Left colon (tissue), 2 donors: ENCODE results near the gene AKT3. TPM values are rescaled to one million over a fixed set of nuclear protein-coding genes. Genes with fewer than 3 reads are reported as not detected.
A peak's percentile ranks its signal among the peaks of the same experiment; 100 is the strongest.

Experiments
- ATAC-seq: fragments of 200-7000 bp; cut with Tn5 transposase; one replicate; pipeline ENCODE4 v1.9.1; 2020; ENCODE audit warnings: mild to moderate bottlenecking, moderate library complexity
- DNase-seq, 2 donors: peaks; one replicate each; pipeline ENCODE4 v3.0.0-alpha.2; 2020
- intact Hi-C, 2 donors: fragments of 100-400 bp; cut with DNase I in 1 of 2; cut with micrococcal nuclease in 1 of 2; formaldehyde crosslinking; loops; one replicate each; pipeline versions ENCODE4 v1.11.2 to v1.14.0; 2022; cut with DNase I, micrococcal nuclease
- total RNA-seq, 2 donors: library from RNA; stranded (reverse); fragmentation: NEBNext Ultra II Directional; extraction: Animal tissue kit (Norgen Biotek cat#: 25700); gene quantifications; one replicate each; pipeline ENCODE4 v1.2.1, GENCODE V29; 2021
- donor health status: DM: no; HTN: no; CAD: no.
- donor health status: DM: yes; HTN: yes; CAD: no.

AKT3 gene
- total RNA-seq, 2 donors from 2014 or later, result 9.7 to 21.1 TPM

- DNase-seq (no peak), ATAC-seq (no peak)
- intact Hi-C loops, result no loop called here
Measured at GRCh38 chr1:243508303-243508713, 341.7 kb downstream of the AKT3 start.

GRCh38 chr1:243507672-243508302, 342.3 kb downstream of the AKT3 start:
- DNase-seq (no peak), ATAC-seq (no peak)
- intact Hi-C loops, result no loop called here

GRCh38 chr1:243507001-243507671, 342.9 kb downstream of the AKT3 start:
- ATAC-seq, result no peak
- DNase-seq, result no peak
- intact Hi-C loops, result no loop called here

GRCh38 chr1:243505986-243506689, 343.9 kb downstream of the AKT3 start:
- intact Hi-C loops, result no loop called here
- no peak for DNase-seq
- no peak for ATAC-seq

- ATAC-seq (no peak), DNase-seq (no peak)
- intact Hi-C loops, result no loop called here
Measured at GRCh38 chr1:243503155-243503554, 346.9 kb downstream of the AKT3 start.

GRCh38 chr1:243501002-243501401, 349.0 kb downstream of the AKT3 start:
- ATAC-seq, result no peak
- intact Hi-C loops, result no loop called here
- DNase-seq, result no peak

- DNase-seq (no peak), ATAC-seq (no peak)
- intact Hi-C loops, result no loop called here
Measured at GRCh38 chr1:243500512-243500911, 349.5 kb downstream of the AKT3 start.

GRCh38 chr1:243499711-243500110, 350.3 kb downstream of the AKT3 start:
- ATAC-seq, result no peak
- intact Hi-C loops, result no loop called here
- DNase-seq, result no peak

GRCh38 chr1:243499248-243499647, 350.8 kb downstream of the AKT3 start:
- intact Hi-C loops, result no loop called here
- ATAC-seq (no peak), DNase-seq (no peak)

GRCh38 chr1:243497939-243498681, 351.9 kb downstream of the AKT3 start:
- ATAC-seq (no peak), DNase-seq (no peak)
- intact Hi-C loops, result no loop called here

- DNase-seq (no peak), ATAC-seq (no peak)
- intact Hi-C loops, result no loop called here
Measured at GRCh38 chr1:243496806-243497205, 353.2 kb downstream of the AKT3 start.

- peak in 1 of 2 donors; percentile 40 for DNase-seq
- intact Hi-C loops, result no loop called here
- no peak for ATAC-seq
Measured at GRCh38 chr1:243496187-243496646, 353.8 kb downstream of the AKT3 start.

- no peak for DNase-seq
- intact Hi-C loops, result no loop called here
Measured at GRCh38 chr1:243495442-243496186, 354.4 kb downstream of the AKT3 start.

GRCh38 chr1:243494741-243495431, 355.2 kb downstream of the AKT3 start:
- intact Hi-C loops, result no loop called here
- no peak for ATAC-seq
- DNase-seq, result no peak

More at GRCh38 chr1:243495442-243496186, 354.4 kb downstream of the AKT3 start:
- no peak for ATAC-seq

- no peak for ATAC-seq
- DNase-seq, result no peak
- intact Hi-C loops, result no loop called here
Measured at GRCh38 chr1:243493156-243494129, 356.6 kb downstream of the AKT3 start.

- no peak for DNase-seq
- ATAC-seq, result no peak
- intact Hi-C loops, result no loop called here
Measured at GRCh38 chr1:243490748-243491686, 359.0 kb downstream of the AKT3 start.
